CD4-positive, alpha-beta T cell treated with Interleukin-17A for 4 hours (primary cell): ENCODE data around the gene KIF21A.

Experiments used
- DNase-seq: peaks from one replicate; pipeline ENCODE4 v3.0.0-alpha.2; 2020; ENCODE audit warnings: mixed read lengths

KIF21A gene

DNA sequence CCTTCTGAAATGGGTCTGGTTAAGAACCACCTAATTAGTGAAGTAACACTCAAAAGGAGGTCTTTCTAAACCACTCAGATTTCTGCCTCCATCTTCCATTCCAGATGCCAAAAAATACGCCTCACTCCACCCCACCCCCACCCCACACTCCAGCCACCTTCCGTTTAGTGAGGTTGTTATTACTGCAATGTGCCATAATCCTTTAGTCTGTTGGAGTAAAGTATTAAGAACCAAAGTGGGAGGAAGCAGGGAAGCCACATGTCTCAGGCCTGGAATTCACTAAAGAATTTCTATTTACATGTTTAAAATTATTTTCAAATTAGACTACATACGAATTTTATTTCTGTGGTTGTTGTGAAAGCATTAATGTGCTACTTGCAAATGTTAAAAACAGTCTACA, 7.4 kb downstream of the KIF21A start:
- no peak for DNase-seq

DNA sequence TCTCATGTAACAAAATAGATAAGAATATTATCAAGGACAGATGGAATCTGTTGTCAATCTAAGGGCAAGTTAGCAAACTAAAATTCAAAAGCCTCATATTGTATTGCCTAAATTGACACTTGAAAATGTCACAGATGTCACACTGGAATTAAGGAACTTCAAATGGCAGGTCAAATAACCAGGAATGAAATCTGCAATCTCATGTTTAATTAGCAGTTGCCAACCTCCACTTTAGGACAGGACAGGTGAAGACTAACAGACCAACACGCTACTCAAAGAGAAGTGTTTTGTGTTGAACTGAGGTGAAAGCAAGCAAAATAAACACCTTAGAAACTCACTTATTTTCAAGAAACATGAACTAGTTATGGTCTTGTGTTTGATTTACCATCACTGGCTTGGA, 11.1 kb downstream of the KIF21A start:
- DNase-seq, result no peak

DNA sequence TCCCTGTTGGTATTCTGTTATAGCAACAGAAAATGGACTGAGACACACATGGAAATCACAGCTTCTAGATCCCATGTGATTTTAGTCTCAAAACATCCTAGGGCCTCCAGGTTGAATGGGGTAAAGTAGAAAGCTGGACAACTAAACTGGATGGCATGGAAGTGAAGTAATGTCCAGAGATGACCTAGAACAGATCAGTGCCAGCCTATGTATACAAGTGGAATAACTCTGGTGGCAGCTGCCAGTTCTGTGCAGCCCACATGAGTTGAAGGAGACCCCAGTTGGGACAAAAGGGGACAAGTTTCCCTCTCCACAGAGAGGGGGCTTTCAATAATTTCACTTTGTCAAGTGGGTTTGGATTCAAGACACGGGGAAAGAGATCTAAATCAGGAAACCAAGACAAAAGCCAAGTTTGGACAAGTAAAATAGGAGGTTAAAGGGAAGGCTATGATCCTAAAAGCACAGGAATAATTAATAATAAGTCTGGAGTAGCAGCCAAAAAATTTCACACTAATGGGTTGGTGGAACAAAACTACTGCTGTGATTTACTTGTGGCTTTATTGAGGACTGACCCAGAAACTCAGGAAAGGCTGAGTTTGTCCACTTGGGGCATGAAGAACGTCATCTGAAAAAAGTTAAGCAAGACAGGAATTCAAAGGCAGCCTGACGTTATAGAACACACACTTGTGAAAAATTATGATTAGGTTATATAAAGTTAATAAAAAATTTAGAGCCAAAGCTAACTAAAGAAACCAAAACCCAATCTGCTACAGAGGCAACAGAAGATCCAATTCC, 11.7 kb downstream of the KIF21A start:
- DNase-seq, result no peak

DNA sequence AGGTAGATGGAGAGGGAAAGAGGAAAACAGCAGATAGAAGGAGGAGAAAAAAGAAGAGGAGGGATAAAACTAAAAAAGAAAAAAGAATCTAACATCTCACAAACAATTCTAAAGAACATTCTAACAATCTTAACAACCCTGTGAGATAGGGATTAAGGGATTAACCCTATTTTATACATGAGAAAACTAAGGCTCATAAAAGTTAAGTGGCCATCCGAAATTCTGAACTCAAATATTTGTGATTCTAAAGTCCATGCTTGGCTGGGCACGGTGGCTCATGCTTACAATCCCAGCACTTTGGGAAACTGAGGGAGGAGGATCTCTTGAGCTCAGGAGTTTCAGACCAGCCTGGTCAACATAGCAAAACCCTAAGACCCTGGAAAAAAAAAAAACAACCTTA, 13.1 kb downstream of the KIF21A start:
- DNase-seq, result no peak

GRCh38 chr12:39427360-39427808, 15.5 kb downstream of the KIF21A start:
- no peak for DNase-seq

GRCh38 chr12:39426636-39427240, 16.2 kb downstream of the KIF21A start:
- no peak for DNase-seq

DNA sequence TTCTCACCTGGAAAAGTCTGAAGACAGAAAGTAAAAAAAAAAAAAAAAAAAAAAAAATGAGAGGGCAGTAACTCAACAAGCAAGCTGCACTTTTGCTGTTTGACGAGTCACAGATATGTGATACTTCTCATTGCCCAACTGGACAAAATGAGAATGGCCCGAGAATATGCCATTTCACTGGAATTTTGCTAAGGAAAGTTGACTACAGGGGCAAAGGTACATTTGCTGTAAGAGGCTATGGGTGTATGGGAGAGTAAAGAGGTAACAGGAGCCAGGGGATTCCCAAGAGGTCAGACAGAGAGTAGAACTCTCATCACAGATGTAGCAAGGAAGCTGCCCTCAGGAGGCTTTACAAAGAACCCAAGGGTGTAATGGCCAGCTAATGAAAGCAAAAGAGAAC, 22.9 kb downstream of the KIF21A start:
- DNase-seq, result no peak

- DNase-seq, result no peak
These were observed 23.4 kb downstream of the KIF21A start for GRCh38 chr12:39419471-39419870.

DNA sequence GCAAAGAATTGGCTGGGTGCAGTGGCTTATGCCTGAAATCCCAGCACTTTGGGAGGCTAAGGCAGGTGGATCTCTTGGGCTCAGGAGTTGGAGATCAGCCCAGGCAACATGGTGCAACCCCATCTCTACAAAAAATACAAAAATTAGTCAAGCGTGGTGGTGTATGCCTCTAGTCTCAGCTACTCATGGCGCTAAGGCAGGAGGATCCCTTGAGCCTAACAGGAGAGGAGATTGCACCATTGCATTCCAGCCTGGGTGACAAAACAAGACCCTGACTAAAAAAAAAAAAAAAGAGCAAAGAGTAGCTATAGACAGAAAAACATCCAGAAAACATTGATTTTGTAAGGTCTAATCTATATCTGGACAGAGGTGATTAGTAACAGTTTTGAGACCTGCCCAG, 25.0 kb downstream of the KIF21A start:
- no peak for DNase-seq

GRCh38 chr12:39413836-39414771, 28.8 kb downstream of the KIF21A start:
- no peak for DNase-seq

- no peak for DNase-seq
These were observed 30.7 kb downstream of the KIF21A start for GRCh38 chr12:39412210-39412609.

DNA sequence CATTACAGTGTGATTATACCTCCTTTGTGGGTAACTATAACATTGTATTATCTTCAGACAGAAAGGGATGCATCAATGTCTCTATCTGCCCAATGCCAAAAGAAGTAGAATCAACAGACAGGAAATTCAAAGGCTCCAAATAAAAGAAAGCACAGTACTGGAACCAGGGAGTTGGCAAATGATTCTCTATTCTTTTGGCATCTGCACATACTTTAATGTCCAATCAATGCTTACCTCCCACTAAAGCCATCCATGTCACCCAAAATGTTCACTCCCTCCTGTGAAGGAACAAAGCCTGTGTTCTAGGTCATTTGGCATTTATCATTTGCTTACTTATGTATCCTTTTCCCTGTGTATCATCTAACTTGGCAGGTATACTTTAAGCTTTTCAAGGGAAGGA, 36.7 kb downstream of the KIF21A start:
- no peak for DNase-seq

DNA sequence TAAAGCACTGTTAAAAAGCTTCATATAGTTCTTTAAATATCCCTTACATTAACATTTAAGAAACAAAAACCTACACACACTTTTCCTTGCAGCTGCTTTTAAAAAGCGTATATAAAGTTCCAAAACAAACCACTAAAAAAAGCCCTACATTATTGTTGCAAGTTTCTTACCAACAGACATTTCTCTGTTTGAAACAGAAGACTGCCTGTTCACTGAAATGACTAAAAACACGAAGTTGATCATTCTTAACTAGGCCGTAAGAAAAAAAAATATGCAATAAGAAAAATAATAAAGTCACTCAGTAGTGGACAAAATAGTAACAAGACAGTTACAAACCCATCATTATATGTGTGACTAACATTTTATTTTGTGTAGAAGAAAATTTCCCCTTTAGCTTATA, 37.3 kb downstream of the KIF21A start:
- no peak for DNase-seq

DNA sequence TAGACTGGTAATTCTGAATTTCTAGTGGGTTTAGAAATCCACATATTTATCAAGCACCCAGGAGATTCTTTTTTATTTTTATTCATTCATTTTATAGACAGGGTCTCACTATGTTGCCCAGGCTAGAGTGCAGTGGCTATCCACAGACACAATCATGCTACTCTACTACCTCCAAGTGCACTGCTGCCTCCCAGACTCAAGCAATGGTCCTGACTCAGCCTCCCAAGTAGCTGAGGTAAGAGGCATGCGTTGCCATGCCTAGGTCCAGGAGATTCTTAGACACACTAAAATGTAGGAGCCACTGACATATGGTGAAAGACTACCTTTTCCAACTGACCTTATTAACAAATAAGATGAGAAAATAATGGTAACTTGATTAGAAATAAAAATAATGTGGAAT, 38.9 kb downstream of the KIF21A start:
- no peak for DNase-seq

GRCh38 chr12:39403376-39403775, 39.5 kb downstream of the KIF21A start:
- no peak for DNase-seq

DNA sequence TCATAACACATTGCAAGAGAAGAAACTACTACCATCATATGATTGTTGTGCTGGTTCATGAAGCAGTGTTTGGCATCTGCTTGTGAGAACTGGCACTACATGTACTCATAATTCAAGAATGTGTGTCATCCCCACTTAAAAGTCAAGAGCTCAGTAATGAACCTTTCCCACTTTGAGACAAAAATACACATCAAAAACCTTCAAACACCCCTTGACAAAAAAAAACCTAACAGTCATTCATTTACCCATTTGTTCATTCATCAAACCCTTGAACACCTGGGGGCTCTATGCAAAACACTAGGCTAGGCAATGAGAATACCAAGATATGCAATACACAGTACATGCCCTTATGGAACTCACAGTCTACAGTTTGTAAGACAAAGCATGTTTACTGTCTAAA, 40.0 kb downstream of the KIF21A start:
- no peak for DNase-seq

DNA sequence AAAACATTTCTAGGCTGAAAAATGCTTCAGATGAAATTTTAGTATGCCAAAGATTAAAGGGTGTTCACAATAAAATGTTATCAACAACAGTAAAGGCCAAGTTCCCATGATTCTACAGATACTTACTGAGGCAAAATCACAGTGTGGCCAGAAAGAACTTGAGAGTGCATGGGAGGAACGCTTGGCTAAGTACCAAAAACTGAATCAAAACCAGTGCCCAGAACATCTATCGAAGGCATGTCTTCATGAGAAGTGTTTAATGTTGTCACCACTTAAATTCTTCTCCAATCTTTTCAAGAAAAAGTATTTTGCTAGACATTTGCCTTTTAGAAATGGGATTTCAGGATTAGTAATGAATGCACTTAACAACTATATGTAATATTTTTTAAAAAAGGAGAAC, 41.5 kb downstream of the KIF21A start:
- DNase-seq, result no peak

GRCh38 chr12:39395866-39396265, 47.1 kb downstream of the KIF21A start:
- no peak for DNase-seq

GRCh38 chr12:39393890-39394289, 49.0 kb downstream of the KIF21A start:
- DNase-seq, result no peak

DNA sequence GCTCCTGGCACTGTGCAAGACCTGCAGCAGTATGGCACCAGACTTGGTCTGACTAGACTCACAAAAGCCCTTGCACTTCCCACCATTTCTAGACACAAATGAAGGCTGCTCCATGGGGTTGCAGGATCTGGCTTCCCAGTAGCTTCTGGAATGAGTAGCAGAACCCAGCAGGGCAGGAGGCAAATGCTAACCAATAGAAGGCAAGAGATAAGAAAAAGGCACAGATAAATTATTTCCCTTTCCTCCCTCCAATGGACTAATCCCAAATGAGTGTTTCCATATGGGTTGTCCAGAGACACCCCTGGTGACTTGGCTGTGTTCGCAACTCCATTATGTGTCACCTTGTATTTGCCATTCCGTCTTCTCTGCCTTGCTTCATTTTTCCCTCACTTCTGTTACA, 49.7 kb downstream of the KIF21A start:
- no peak for DNase-seq

- DNase-seq, result no peak
These were observed 50.6 kb downstream of the KIF21A start for GRCh38 chr12:39392154-39392925.

GRCh38 chr12:39390752-39391151, 52.2 kb downstream of the KIF21A start:
- no peak for DNase-seq
